BLaER1 treated with 17β-estradiol and CSF1 and Interleukin-3, amounts not matched to agents 10 nM and 100 nM (cell line): ENCODE measurements around the gene KCNAB1.
A peak's percentile ranks its signal among the peaks of the same experiment; 100 is the strongest.

Experiments used
- H3K27ac ChIP-seq, 11 experiments: shearing (Covaris generic); formaldehyde crosslinking; 2 replicates each; pipeline ENCODE4 v1.8.1; 2022
- H3K27me3 ChIP-seq, 11 experiments: shearing (Covaris generic); formaldehyde crosslinking; 2 replicates each; pipeline ENCODE4 v1.8.1; 2022
- H3K36me3 ChIP-seq, 11 experiments: shearing (Covaris generic); formaldehyde crosslinking; 2 replicates each; pipeline ENCODE4 v1.8.1; 2022
- H3K4me1 ChIP-seq, 10 experiments: shearing (Covaris generic); formaldehyde crosslinking; 2 replicates each; pipeline ENCODE4 v1.8.1; 2022
- H3K4me2 ChIP-seq, 11 experiments: shearing (Covaris generic); formaldehyde crosslinking; 2 replicates each; pipeline ENCODE4 v1.8.1; 2022
- H3K4me3 ChIP-seq, 10 experiments: shearing (Covaris generic); formaldehyde crosslinking; 2 replicates each; pipeline ENCODE4 v1.8.1; 2022
- H3K9ac ChIP-seq, 11 experiments: shearing (Covaris generic); formaldehyde crosslinking; 2 replicates each; pipeline ENCODE4 v1.8.1; 2022
- H3K9me3 ChIP-seq, 11 experiments: shearing (Covaris generic); formaldehyde crosslinking; replicated peaks in 1 of 11; 2 replicates each; pipeline ENCODE4 v1.8.1; 2022
- H4K20me1 ChIP-seq, 11 experiments: shearing (Covaris generic); formaldehyde crosslinking; 2 replicates each; pipeline ENCODE4 v1.8.1; 2022
- Cebpa-rat ChIP-seq, 11 experiments: shearing (Covaris generic); IDR thresholded peaks; 2 replicates each; pipeline ENCODE4 v1.8.1; 2022

KCNAB1 gene

DNA sequence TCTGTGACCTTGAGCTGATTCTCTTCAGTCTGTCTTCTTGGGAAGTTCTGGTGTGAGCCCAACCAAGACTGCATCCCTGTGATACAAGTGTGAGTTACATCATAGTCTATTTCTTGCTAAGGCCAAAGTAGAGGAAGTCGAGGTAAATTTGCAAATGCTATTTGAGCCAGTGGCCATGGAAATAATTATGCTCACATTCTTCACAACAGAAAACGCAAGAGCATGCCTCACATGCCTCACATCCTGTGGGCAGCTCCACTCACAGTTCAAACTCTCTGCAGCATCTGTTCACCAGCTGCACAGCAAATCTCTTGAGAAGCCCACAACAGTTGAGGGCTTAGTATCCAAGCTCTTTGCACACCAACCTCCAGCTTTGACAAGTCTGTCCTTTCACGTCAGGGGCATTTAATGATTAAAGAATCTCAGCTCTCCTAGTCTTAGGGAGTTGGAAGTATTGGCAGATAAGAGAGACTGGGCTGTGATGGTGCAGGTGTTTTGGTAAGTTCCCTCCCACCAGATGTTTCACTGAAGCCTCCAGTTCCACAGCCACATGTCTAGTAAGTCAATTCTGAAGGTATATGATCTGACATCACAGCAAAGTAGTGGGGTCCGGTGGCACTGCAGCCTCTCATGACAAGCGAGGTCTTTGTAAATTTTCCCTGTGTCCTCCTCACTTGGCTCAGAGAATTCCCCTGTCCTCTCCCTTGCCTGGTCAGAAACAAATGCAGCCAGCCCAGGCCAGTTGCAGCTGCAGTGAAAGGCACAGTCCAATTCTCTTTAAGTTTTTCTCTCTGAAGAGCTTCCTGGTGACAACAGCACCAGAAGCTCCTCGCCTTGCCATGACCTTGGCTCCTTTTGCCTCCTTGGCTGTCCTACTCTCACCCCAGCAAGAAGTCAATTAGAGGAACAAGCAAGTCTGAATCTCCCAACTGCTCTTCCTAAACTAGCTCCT lies 268.4 kb downstream of the KCNAB1 start:
- TF ChIP-seq Cebpa-rat (IDR thresholded peaks at IDR 0.05): peak in 1 of 11 experiments; percentile 27; a peak in 1 of 22 replicates
- H3K27ac ChIP-seq: peak overlapping the region in 6 of 11 experiments; percentile 18 to 63 (median 38); a peak in 8 of 22 replicates

DNA sequence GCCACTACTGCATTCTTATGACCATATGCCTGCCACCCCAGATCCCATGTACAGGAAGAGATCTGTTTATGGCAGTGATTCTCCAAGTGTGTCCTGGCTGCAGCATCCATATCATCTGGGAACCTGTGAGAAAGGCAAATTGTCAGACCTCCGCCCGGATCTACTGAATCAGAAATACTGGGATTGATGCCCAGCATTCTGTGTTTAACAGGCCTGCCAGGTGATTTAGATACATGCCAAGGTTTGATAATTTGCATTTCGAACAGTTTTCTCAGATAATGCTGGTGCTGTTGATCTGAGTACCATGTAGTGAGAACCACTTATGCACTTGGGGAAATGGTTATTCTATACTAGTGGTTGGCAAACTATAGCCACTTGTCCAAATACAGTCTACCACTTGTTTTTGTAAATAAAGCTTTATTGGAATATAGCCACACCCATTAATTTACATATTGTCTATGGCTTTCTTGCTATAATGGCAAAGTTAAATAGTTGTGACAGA lies 269.1 kb downstream of the KCNAB1 start:
- H3K4me1 ChIP-seq: peaks cover 0 to 34% (median 23%) of the 10 kb centered on the region in 10 experiments; a peak in 18 of 20 replicates
- H3K27ac ChIP-seq: peak overlapping the region in 5 of 11 experiments; percentile 18 to 63 (median 24); a peak in 6 of 22 replicates
- H3K36me3 ChIP-seq: no peaks in the 10 kb centered on the region
- TF ChIP-seq Cebpa-rat (IDR thresholded peaks at IDR 0.05): no peak
- H3K27me3 ChIP-seq: no peaks in the 10 kb centered on the region
- H3K9ac ChIP-seq: no peak overlapping the region
- H3K4me2 ChIP-seq: peak overlapping the region in 8 of 11 experiments; percentile 11 to 72 (median 58); a peak in 15 of 22 replicates
- H3K9me3 ChIP-seq: peaks cover 0 to 12% (median 0%) of the 10 kb centered on the region in 11 experiments; a peak in 2 of 22 replicates
- H4K20me1 ChIP-seq: no peaks in the 10 kb centered on the region
- no peak overlapping the region for H3K4me3 ChIP-seq

More for the DNA sequence above, 268.4 kb downstream of the KCNAB1 start:
- Histone ChIP-seq H4K20me1 (no peaks in the 10 kb centered on the region), H3K27me3 (no peaks in the 10 kb centered on the region), H3K9me3 (peaks cover 0 to 12% (median 0%) of the 10 kb centered on the region in 11 experiments; a peak in 2 of 22 replicates), H3K36me3 (no peaks in the 10 kb centered on the region), H3K4me3 (no peak overlapping the region), H3K4me1 (peaks cover 0 to 34% (median 23%) of the 10 kb centered on the region in 10 experiments; a peak in 18 of 20 replicates), H3K4me2 (peak overlapping the region in 10 of 11 experiments; percentile 1 to 72 (median 56); a peak in 18 of 22 replicates), H3K9ac (0 out of 22 replicates have a peak overlapping the region, but pooled peaks of 1 of the 11 experiments have one; percentile 15)

DNA sequence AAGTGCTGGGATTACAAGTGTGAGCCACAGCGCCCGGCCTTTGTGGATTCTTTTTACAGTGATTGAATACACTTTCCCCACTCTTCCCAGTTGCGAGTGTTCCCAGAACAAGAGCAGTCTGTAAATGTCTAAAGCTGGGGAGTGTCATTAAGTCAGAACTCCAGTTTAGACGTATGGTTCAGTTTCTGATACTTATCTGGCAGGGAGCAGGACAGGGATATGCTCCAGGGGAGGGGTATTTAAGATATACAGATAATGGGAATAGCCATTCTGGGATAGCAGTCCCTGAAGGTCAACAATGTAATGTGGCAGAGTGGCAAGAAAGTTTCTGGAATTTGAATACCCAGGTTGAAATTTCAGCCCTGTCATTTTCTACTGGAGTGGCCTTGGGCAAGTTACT lies 270.5 kb downstream of the KCNAB1 start:
- peak overlapping the region in 2 of 11 experiments; percentile 31 to 69; a peak in 2 of 22 replicates for H3K4me2 ChIP-seq
- peaks cover 0 to 12% (median 0%) of the 10 kb centered on the region in 11 experiments; a peak in 2 of 22 replicates for H3K9me3 ChIP-seq
- no peak overlapping the region; a peak in 1 of 22 replicates for H3K27ac ChIP-seq
- H3K4me1 ChIP-seq: peaks cover 0 to 34% (median 23%) of the 10 kb centered on the region in 10 experiments; a peak in 18 of 20 replicates
- no peak overlapping the region for H3K9ac ChIP-seq
- TF ChIP-seq Cebpa-rat (IDR thresholded peaks at IDR 0.05): no peak
- H3K4me3 ChIP-seq: no peak overlapping the region
- H4K20me1 ChIP-seq: no peaks in the 10 kb centered on the region
- H3K27me3 ChIP-seq: no peaks in the 10 kb centered on the region
- H3K36me3 ChIP-seq: no peaks in the 10 kb centered on the region

DNA sequence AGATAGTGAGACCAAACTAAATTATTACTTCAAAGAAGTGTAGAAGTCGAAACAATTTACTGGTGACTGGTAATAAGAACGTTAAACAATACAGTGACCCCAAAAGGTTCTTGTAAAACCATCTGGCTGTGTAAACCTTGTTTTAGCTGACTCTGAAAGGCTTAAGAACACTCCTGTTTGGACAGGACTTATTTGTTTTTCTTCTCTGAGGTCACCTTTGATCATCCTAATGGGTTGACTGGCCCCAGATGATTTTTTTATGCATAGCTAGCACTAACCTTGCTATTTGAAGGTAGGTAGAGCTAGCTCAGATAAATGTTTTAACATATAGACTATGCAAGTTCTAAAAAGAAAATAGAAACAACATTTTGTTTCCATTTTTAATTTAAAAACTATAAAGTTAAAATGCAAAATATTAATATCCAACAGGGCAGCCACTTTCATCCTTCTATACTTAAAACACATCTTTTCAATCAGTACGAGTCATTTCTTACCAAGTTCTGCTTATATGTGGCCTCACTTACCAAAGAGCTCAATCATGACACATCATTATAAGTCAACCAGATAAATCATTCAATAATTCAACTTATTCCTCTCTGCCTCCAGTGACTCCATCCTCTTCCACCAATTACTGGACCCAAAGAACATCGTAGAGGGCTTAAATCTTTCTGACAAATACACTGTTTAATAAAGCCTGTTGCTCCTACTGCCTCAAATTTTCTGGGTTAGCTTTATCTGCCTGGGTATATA lies 275.8 kb downstream of the KCNAB1 start:
- no peak for TF ChIP-seq Cebpa-rat (IDR thresholded peaks at IDR 0.05)
- Histone ChIP-seq H3K9ac (no peak overlapping the region), H4K20me1 (no peaks in the 10 kb centered on the region), H3K27ac (no peak overlapping the region), H3K4me1 (peaks cover 0 to 10% (median 7%) of the 10 kb centered on the region in 10 experiments; a peak in 9 of 20 replicates), H3K9me3 (no peaks in the 10 kb centered on the region), H3K4me2 (no peak overlapping the region), H3K27me3 (no peaks in the 10 kb centered on the region), H3K36me3 (no peaks in the 10 kb centered on the region), H3K4me3 (no peak overlapping the region)

DNA sequence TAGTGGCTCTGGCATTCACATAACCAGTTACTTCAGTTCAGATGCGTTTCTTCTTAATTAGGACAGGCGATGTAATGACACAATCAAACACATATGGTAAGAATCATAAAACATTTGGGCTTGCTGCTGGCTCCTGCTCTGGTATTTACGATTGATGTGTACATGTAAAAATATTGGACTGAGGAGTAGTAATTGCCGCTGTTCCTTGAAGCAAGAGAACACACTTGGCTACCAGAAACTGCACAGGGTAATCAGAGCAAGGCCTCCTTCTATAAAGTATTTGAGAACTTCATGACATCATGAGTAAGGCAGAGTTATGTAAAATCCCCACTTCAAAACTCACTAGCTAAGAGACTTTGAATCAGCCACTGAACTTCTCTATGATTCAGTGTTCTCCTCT lies 276.5 kb downstream of the KCNAB1 start:
- H3K9me3 ChIP-seq: no peaks in the 10 kb centered on the region
- no peaks in the 10 kb centered on the region for H4K20me1 ChIP-seq
- no peak overlapping the region; a peak in 1 of 22 replicates for H3K4me2 ChIP-seq
- no peak overlapping the region for H3K27ac ChIP-seq
- peaks cover 0 to 9% (median 6%) of the 10 kb centered on the region in 10 experiments; a peak in 9 of 20 replicates for H3K4me1 ChIP-seq
- no peak overlapping the region for H3K9ac ChIP-seq
- no peak for TF ChIP-seq Cebpa-rat (IDR thresholded peaks at IDR 0.05)
- H3K4me3 ChIP-seq: no peak overlapping the region
- H3K36me3 ChIP-seq: no peaks in the 10 kb centered on the region
- H3K27me3 ChIP-seq: no peaks in the 10 kb centered on the region

DNA sequence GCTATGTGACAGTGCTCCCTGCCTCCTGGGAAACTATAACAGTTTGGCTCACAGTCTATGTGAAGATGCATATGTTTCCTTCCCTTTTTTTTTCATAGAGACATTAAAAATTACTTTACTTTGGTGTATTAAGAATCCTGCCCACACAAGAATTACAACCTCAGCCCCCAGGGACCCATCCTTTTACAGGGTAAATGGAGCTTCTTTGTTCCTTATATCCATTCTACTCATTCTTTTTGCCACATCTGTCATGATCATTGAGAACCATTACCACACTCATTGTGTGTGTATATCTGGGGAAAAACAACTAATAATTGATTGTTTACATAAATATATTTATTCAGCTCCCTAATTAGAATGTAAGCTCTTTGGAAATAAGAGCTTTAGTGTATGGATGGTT lies 277.2 kb downstream of the KCNAB1 start:
- H3K4me1 ChIP-seq: peaks cover 0 to 9% (median 6%) of the 10 kb centered on the region in 10 experiments; a peak in 8 of 20 replicates
- TF ChIP-seq Cebpa-rat (IDR thresholded peaks at IDR 0.05): no peak
- H3K36me3 ChIP-seq: no peaks in the 10 kb centered on the region
- H3K4me2 ChIP-seq: peak overlapping the region in 4 of 11 experiments; percentile 10 to 20 (median 12); a peak in 3 of 22 replicates
- H3K9ac ChIP-seq: no peak overlapping the region
- no peaks in the 10 kb centered on the region for H3K9me3 ChIP-seq
- no peak overlapping the region for H3K4me3 ChIP-seq
- no peaks in the 10 kb centered on the region for H4K20me1 ChIP-seq
- H3K27me3 ChIP-seq: no peaks in the 10 kb centered on the region
- no peak overlapping the region for H3K27ac ChIP-seq

DNA sequence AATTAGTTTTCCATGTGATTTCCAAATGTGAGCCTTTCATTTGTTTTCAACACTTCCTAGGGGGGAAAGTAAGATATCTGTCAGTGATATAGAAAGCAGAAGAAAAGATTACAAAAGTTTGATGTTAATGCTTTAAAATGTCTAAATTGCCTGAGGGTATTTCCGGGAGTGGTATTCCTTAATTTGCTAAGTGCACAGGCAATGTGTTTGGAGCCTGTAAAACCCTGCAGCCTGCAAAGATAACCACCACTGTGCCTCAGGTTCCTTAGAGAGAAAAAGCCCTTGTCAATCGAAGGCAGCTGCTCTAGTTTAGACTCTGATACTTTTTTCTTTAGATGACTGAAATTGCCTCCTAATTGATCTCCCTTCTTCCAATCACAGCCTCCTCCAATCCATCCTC lies 279.7 kb downstream of the KCNAB1 start:
- no peaks in the 10 kb centered on the region for H3K27me3 ChIP-seq
- no peaks in the 10 kb centered on the region for H3K36me3 ChIP-seq
- no peak for TF ChIP-seq Cebpa-rat (IDR thresholded peaks at IDR 0.05)
- H3K4me2 ChIP-seq: no peak overlapping the region
- H3K4me3 ChIP-seq: no peak overlapping the region
- no peak overlapping the region for H3K27ac ChIP-seq
- H3K9me3 ChIP-seq: no peaks in the 10 kb centered on the region
- H4K20me1 ChIP-seq: no peaks in the 10 kb centered on the region
- no peak overlapping the region for H3K9ac ChIP-seq
- H3K4me1 ChIP-seq: peaks cover 0 to 9% (median 6%) of the 10 kb centered on the region in 10 experiments; a peak in 8 of 20 replicates

DNA sequence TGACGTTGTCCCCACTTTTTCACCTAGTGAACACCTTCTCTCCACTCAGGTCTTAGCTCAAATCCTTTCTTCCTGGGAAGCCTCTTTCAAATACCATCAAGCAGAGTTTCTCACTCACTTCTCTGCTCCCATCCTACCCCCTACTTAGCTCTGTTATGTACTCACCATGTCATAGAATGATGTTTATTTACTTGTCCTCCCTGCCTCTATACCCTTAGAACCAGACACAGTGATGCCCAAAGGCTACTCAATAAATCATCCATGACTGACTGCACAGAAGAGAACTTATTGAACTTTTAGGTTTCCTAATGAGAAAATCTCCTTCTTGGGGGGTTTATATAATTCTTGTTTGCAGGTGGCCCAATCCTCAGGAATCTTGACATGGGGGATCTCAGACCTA lies 280.4 kb downstream of the KCNAB1 start:
- H3K4me3 ChIP-seq: no peak overlapping the region
- H3K36me3 ChIP-seq: no peaks in the 10 kb centered on the region
- H3K9ac ChIP-seq: no peak overlapping the region
- H3K4me2 ChIP-seq: no peak overlapping the region
- H3K9me3 ChIP-seq: no peaks in the 10 kb centered on the region
- H4K20me1 ChIP-seq: no peaks in the 10 kb centered on the region
- H3K27ac ChIP-seq: no peak overlapping the region
- no peak for TF ChIP-seq Cebpa-rat (IDR thresholded peaks at IDR 0.05)
- H3K27me3 ChIP-seq: no peaks in the 10 kb centered on the region
- peaks cover 0 to 9% (median 6%) of the 10 kb centered on the region in 10 experiments; a peak in 8 of 20 replicates for H3K4me1 ChIP-seq
